ENCODE data around the gene PRKRA. TPM values are rescaled to one million over a fixed set of nuclear protein-coding genes. Genes with fewer than 3 reads are reported as not detected.

PRKRA gene
- total and polyA plus RNA-seq, 2 of the 8 experiments (the other 6 are each of a cell fraction or from before 2014, with no cell fraction given): 25.4 to 60.4 TPM

GRCh38 chr2:178425255-178425827, 25.6 kb downstream of the PRKRA start:
- CTCF ChIA-PET (ENCODE audit: partially characterized antibody): interaction anchor here (0.6 kb wide), 1 partner anchor 100 kb away, joined by 3 read pairs; no protein-coding TSS in a partner anchor
- H3K36me3 ChIP-seq (ENCODE audit: control insufficient read depth in 2 of 4, insufficient read depth in 4 of 4, low read length in 3 of 4): peaks cover 0 to 20% (median under 1%) of the 10 kb centered on the region in 4 experiments; a peak in 6 of 8 replicates
- H2BK120ac ChIP-seq (replicated peaks; ENCODE audit: low read depth, low read length): no peak overlapping the region
- DNase-seq (ENCODE audit: low read depth in 1 of 2, low spot score in 2 of 2): no peak
- H2BK12ac ChIP-seq (ENCODE audit: low read depth, low read length): no peak overlapping the region
- WGBS, 2 experiments (ENCODE audit: extremely low coverage in 1 of 2, insufficient coverage in 1 of 2, insufficient read length in 1 of 2, insufficient replicate concordance in 2 of 2, low coverage in 1 of 2, low lambda C conversion rate in 2 of 2, missing lambda C conversion rate in 1 of 2): 90% methylated on average over 4 of the region's 4 CpGs; no CpG with 5 or more reads in 1 of the 2 experiments
- FAIRE-seq: no peak
- no peak for TF ChIP-seq ATF3 (IDR thresholded peaks at IDR 0.05; ENCODE audit: insufficient read depth, low read depth, low read length)
- TF ChIP-seq GABPA (IDR thresholded peaks at IDR 0.05; ENCODE audit: borderline replicate concordance, insufficient read depth, low read length): no peak
- no peak for TF ChIP-seq BCL11A (IDR thresholded peaks at IDR 0.05; ENCODE audit: low read depth in 2 of 2, low read length in 2 of 2)
- no peak overlapping the region for H2BK20ac ChIP-seq (ENCODE audit: low read length)
- H3K4ac ChIP-seq (replicated peaks; ENCODE audit: insufficient read length, low read depth, low read length): no peak overlapping the region
- no peak overlapping the region for H3K23ac ChIP-seq (ENCODE audit: insufficient read length)
- H2AK5ac ChIP-seq (ENCODE audit: low read depth, low read length): no peak overlapping the region
- H3K18ac ChIP-seq (ENCODE audit: extremely low read depth, low read length): no peak overlapping the region
- peaks cover 0 to 2% of the 10 kb centered on the region in 2 experiments for H4K20me1 ChIP-seq (replicated peaks in 1 of 2; ENCODE audit: control insufficient read depth in 1 of 2, insufficient read depth in 2 of 2, low read length in 2 of 2)
- POLR2A ChIA-PET (ENCODE audit: partially characterized antibody): interaction anchor here (0.8 to 3.0 kb wide), 3 partner anchors 10 to 319 kb away, joined by 3 to 10 read pairs (median 3); partner anchors contain the start of genes PJVK and PRKRA
- H4K91ac ChIP-seq (replicated peaks; ENCODE audit: insufficient read length, low read length): no peak overlapping the region
- H3K9ac ChIP-seq (replicated peaks in 1 of 4; ENCODE audit: extremely low read depth in 1 of 4, low read depth in 3 of 4, low read length in 3 of 4): no peak overlapping the region
- no peak overlapping the region for H2AFZ ChIP-seq (ENCODE audit: low read length)
- no peaks in the 10 kb centered on the region for H3K27me3 ChIP-seq (replicated peaks in 1 of 4; ENCODE audit: control insufficient read depth in 3 of 4, extremely low read depth in 1 of 4, insufficient read depth in 3 of 4, low read length in 3 of 4)
- H3K4me1 ChIP-seq (replicated peaks in 1 of 4; ENCODE audit: control insufficient read depth in 3 of 4, insufficient read depth in 4 of 4, low read length in 3 of 4): no peaks in the 10 kb centered on the region
- no peak overlapping the region for H2BK5ac ChIP-seq (ENCODE audit: low read depth, low read length)
- H3K23me2 ChIP-seq (ENCODE audit: low read depth, low read length): no peaks in the 10 kb centered on the region
- no peaks in the 10 kb centered on the region for H3K9me3 ChIP-seq (ENCODE audit: insufficient read depth in 2 of 2, low read depth in 1 of 2, low read length in 1 of 2)
- H4K5ac ChIP-seq (ENCODE audit: insufficient read length, low read depth, low read length): no peak overlapping the region
- no peak overlapping the region for H3K56ac ChIP-seq (replicated peaks; ENCODE audit: insufficient read length, low read depth, low read length)
- H3K27ac ChIP-seq (ENCODE audit: low read depth, low read length): no peak overlapping the region
- no peak overlapping the region for H2BK15ac ChIP-seq (ENCODE audit: low read length)
- no peaks in the 10 kb centered on the region for H3K79me2 ChIP-seq (ENCODE audit: control insufficient read depth in 1 of 2, insufficient read depth in 2 of 2, low read length in 2 of 2)
- H3K14ac ChIP-seq (ENCODE audit: insufficient read length): no peak overlapping the region
- no peak overlapping the region for H3K4me2 ChIP-seq (ENCODE audit: insufficient read depth in 1 of 2, low read depth in 2 of 2, low read length in 2 of 2)
- no peak overlapping the region for H3K4me3 ChIP-seq (ENCODE audit: extremely low read depth in 1 of 4, insufficient read depth in 2 of 4, low read depth in 3 of 4, low read length in 4 of 4)
- no peaks in the 10 kb centered on the region; the same call in 1 of the 2 replicates for H3K79me1 ChIP-seq (ENCODE audit: low read depth, low read length)
- no peak overlapping the region for H4K8ac ChIP-seq (ENCODE audit: extremely low read depth, insufficient read depth, low read length)

Measured in H1 (cell line).